Activated CD8-positive, alpha-beta memory T cell treated with anti-CD3 and anti-CD28 coated beads, Interleukin-2, amount 50 U/mL, for 1 hour (primary cell): ENCODE measurements around the gene SHC2.
"Not testable (repeated sequence)": the region's sequence is repeated elsewhere in the genome, so short reads cannot be mapped to it uniquely, and the experiment has no call there.

Experiments
- DNase-seq: peaks from one replicate; pipeline ENCODE4 v3.0.0-alpha.2; 2020; ENCODE audit errors: extremely low read depth

The SHC2 gene

GRCh38 chr19:450912-451481 is 9.8 kb downstream of the SHC2 start:
- not testable (repeated sequence) for DNase-seq

DNA sequence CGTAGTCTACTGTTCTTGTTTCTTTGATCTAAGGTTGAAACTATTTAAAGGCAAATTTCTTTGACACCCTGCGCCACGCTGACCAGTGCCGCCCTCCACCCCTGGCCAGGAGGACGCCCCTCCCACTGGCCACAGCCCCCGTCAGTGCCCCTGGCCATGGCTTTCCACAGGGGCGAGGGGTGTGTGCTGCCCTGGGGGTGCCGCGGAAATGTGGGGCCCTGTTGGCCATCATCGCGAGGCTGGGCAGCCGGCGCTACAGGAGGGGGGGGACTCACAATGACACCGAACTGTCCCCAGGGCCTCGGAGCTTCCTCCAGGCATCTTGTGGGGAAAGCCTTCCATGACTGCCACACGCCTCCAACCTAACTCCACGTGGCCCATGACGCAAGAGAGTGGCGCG is 10.9 kb downstream of the SHC2 start:
- no peak for DNase-seq

DNA sequence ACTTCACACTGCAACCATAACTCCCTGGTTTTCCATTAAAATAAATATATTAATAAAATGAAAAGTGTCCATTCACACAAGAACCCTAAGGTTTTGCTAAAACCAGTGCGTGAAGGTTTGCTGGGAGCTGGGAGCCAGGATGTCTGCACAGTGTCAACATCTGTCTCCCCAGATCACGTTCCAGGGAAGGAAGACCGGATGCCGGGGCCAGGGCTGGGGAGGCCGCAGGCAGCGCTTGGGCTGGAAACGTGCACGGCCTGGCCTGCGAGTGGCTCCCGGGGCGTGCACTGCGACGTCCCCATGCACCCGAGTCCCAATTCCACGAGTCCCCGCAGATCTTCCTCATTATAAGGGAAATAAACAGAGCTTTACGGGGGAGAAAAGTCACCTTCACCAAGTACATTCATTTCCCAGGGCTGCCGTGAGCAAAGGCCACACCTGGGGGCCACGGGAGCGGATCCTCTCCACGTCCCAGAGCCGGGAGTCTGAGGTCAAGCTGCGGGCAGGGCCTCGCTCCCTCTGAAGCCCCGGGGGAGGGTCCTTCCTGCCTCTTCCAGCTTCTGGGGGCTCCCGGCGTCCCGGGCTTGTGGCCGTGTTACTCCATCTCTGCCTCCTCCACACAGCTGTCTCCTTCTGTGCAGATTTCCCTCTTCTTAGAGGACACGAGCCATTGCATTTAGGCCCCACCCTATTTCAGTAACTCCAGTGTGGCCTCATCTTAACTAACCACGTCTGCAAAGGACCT is 12.8 kb downstream of the SHC2 start:
- DNase-seq, result no peak

- no peak for DNase-seq
Measured at GRCh38 chr19:447064-447426, 13.8 kb downstream of the SHC2 start.

DNA sequence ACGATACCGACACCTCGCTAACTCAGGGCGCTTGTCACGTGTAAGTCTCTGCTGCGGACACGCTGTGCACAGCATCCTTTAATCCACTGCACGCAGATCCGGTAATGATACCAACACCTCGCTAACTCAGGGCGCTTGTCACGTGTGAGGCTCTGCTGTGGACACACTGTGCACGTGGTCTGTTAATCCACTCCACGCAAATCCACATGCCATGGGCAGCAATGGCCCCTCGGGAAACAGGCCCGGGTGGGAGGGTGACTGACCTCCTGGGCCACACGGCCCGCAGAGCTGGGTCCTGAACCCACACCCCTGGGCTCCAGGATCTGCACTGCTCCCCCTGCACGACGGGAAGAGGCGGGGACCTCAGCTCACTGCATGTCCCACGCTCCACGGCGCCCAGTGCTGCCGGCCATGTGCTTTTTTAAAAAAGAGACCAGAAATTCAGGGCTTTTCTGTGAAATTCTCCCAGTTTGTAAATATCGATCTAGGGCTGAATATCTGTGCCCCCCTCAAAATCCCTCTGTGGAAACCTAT is 16.1 kb downstream of the SHC2 start:
- DNase-seq, result no peak

GRCh38 chr19:443005-443404 is 17.8 kb downstream of the SHC2 start:
- no peak for DNase-seq

GRCh38 chr19:442085-442484 is 18.7 kb downstream of the SHC2 start:
- no peak for DNase-seq

- no peak for DNase-seq
Measured at GRCh38 chr19:441213-441836, 19.5 kb downstream of the SHC2 start.

DNA sequence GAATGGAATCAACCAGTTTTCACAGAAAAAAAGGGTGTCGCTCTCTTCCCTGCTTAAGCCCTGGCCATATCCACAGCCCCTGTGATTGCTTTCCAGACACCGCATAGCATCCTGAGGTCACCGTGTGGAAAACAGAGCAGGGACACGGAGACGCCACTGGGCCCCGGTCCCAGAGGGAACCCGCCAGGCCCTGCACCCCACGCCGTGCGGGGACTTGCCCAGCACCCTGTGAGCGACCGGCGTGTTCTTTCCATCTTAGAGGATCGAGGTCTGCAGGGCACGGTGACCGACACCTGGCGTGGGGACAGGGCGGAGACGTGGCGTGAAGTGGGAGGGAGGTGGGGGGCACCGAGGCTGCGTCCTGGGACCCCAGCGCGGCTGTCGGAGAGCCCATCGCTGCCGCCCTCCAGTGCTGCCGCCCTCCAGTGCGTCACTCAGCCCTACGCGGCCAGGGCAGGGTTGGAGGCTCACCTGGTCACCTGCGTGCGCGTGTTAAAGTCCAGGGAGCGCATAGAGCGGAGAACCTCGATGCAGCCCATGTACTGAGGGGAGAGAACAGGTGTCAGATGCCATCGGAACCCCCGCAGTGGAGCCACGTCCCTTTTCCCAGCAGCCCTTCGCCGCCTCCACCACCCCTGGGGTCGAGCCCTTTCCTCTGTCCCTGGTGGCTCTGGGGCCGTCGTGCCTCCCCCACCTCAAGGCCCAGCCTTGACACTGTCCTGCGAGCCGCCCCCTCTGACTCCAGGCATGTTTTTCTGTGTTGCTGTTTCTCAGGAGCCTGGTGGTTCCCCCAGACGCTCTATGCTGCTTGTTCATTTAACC is 20.2 kb downstream of the SHC2 start:
- no peak for DNase-seq

DNA sequence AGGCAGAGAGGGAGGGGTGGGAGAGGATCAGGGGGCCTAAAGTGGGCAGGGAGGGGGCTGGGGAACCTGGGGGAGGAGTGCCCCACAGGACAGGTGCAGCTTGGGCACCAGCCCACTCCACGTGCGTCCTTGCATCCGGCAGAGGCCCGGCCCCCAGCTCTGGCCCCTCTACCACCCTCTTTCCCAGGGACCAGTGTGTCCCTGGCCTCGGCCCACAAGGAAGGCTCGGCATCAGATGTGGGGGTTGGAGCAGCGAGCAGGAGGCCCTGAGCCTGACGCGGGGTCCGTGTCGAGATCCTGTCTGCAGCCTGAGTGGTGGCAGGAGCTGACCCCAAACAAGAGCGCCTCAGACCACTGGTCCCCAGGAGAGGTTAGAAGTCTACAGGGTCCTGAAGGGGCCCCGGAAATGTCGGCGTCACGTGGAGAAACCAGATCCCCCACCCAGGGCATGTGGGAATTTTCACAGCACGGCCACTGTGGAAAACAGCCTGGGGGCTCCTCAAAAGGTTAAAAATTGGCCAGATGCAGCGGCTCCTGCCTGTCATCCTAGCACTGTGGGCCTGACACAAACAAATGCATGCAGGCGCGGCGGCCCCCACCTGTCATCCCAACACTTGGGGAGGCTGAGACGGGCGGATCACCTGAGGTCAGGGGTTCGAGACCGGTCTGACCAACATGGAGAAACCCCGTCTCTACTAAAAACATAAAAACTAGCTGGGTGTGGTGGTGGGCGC is 21.5 kb downstream of the SHC2 start:
- DNase-seq, result no peak

GRCh38 chr19:438416-438958 is 22.3 kb downstream of the SHC2 start:
- no peak for DNase-seq

GRCh38 chr19:437041-437440 is 23.8 kb downstream of the SHC2 start:
- no peak for DNase-seq

DNA sequence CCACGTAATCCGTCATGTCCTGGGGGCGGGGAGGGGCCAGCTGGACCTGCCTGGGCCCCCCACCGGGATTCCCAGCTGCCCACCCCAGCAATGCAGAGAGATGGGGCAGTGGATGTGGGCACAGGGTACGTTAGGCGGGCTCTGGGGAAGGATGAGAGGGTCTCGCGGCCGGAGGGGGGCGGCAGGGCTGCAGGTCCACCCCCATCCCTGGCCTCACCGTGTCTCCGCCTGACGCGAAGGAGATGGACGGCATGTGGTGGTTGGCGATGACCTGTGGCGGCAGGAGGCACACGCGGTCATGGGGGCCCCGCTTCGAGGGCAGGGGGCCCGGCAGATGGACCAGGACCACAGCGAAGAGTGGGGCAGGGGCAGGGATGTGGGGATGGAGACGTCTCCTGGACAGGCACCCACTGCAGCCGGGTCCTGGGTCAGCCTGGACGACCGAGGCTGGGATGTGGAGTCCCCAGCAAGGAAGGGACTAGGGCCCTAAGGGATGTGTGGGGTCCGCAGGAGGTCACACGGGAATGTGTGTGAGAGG is 24.4 kb downstream of the SHC2 start:
- no peak for DNase-seq

DNA sequence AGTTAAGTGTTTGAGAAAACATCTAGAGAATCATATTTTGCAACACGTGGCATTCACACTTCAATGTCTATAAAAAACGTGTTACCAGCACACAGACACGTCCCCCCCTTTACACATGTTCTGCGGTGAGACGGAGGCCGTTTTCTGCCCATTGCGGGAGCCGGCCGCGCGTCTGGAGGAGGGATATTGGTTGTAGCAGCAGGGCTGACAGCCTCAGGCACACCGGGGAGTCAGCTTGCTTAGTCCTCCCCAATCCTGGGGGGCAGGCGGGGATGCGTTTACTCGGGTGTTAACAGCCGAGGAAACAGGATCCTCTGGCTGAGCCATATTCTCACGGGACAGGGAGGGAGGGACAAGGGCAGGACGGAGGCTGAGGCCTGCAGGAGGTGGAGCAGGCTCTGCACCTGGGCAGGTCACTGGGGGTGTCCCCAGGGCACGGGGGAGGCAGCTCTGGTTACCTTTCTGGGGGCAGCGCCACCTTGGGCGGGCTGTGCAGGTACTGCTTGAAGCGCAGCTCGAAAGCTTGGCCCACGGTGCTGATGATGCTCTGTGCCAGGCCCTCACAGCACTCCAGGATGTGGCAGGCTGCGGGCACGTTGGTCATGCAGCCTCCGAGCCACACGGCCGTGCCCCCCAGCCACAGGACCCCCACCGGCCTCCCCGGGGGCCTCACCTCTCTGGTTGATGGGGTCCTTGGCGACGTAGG is 25.0 kb downstream of the SHC2 start:
- no peak for DNase-seq

- DNase-seq, result no peak
Measured at GRCh38 chr19:435056-435706, 25.7 kb downstream of the SHC2 start.

GRCh38 chr19:434152-434960 is 26.5 kb downstream of the SHC2 start:
- DNase-seq, result no peak

DNA sequence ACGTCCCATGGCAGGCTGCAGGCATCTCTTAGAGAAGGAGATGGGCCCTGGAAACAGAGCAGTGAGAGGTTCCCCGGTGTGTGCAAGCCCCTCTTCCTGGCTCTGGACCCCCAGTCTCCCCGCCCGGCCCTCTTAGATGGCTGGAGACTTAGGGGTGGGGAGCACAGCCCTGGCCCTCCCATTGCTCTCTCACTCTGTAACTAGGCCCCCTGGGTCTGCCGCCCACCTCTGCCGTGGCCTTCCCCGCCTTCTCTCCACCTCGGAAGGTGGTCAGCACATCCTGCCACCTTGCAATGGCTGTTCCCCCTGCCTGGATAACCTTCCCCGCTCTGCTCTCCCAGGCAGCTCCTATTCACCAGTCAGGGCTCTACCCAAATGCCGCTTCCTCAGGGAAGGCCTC is 30.1 kb downstream of the SHC2 start:
- DNase-seq, result no peak

DNA sequence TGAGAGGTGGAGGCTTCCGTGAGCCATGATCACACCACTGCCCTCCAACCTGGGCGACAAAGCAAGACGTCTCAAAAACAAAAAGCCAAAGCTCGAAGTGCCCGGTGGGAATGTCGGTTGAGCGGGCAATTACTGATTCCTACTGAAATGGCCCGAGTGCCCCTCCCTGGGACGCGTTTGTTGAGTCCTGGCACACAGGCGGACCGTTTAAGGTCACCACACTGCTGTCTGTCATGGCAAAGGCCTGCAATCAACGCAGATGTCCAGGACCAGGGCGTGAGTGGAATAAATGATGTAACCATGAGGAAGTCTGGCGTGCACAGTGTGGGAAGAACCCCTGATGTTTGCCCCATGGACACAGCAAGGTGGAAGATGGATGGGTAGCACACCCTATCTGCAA is 32.7 kb downstream of the SHC2 start:
- no peak for DNase-seq

DNA sequence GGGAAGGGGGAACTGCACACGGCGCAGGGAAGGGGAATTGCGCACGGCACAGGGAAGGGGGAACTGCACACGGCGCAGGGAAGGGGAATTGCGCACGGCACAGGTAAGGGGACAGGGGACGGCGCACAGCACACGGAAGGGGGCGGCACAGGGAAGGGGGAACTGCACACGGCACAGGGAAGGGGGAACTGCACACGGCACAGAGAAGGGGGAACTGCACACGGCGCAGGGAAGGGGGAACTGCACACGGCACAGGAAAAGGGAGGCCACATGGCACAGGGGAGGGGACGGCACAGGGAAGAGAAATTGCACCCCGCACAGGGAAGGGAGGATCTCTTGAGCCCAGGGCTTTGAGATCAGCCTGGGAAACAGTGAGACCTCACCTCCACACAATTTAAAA is 33.2 kb downstream of the SHC2 start:
- DNase-seq, result not testable (repeated sequence)
